IMR-90 (cell line): Measurements from ENCODE around the gene AMBRA1. TPM values are rescaled to one million over a fixed set of nuclear protein-coding genes. Genes with fewer than 3 reads are reported as not detected.

Experiments
- ATAC-seq: fragments of 200-7000 bp; cut with Tn5 transposase; 2 replicates; pipeline ENCODE4 v1.9.1; 2020; ENCODE audit warnings: low read depth, mild to moderate bottlenecking, moderate library complexity
- BruUV-seq: library from RNA; stranded (reverse); fragments of 400-500 nt; replicated peaks from 2 replicates; lab custom pipeline; 2021; lab: Mats Ljungman, UMichigan
- CTCF ChIA-PET: fragments of 300-600 bp; formaldehyde crosslinking; extraction: SDS; loops from one replicate; lab custom pipeline; 2021; ENCODE audit warnings: antibody characterized with exemption; lab: Yijun Ruan, JAX
- POLR2A ChIA-PET: fragments of 300-600 bp; sonication (Branson Sonifier 250); formaldehyde crosslinking; loops from one replicate; lab custom pipeline; 2022; ENCODE audit warnings: antibody characterized with exemption; ENCODE audit not compliant: unreplicated experiment; lab: Charles Lee
- DNase-seq: peaks from one replicate; pipeline ENCODE4 v3.0.0; 2013
- H2AFZ ChIP-seq: replicated peaks from 2 replicates; pipeline ENCODE3; 2013; ENCODE audit warnings: low read length, mild to moderate bottlenecking; ENCODE audit not compliant: poor library complexity
- H2AK5ac ChIP-seq: 2 replicates; pipeline ENCODE4 v1.6.1; 2013; ENCODE audit warnings: low read depth, low read length, inconsistent platforms
- H2AK9ac ChIP-seq: replicated peaks from 2 replicates; pipeline ENCODE3; 2013; ENCODE audit warnings: mild to moderate bottlenecking, low read depth, low read length, moderate library complexity; ENCODE audit not compliant: poor library complexity
- H2BK120ac ChIP-seq: 2 replicates; pipeline ENCODE4 v1.6.1; 2013; ENCODE audit warnings: low read depth, low read length, inconsistent platforms
- H2BK15ac ChIP-seq: 3 replicates; pipeline ENCODE4 v1.6.1; 2013; ENCODE audit warnings: low read depth, low read length, inconsistent platforms
- H2BK20ac ChIP-seq: 2 replicates; pipeline ENCODE4 v1.6.1; 2013; ENCODE audit warnings: low read depth, mild to moderate bottlenecking, inconsistent platforms, low read length, moderate library complexity
- H2BK5ac ChIP-seq: 2 replicates; pipeline ENCODE4 v1.6.1; 2013; ENCODE audit warnings: mild to moderate bottlenecking, low read depth, low read length, inconsistent platforms; ENCODE audit not compliant: poor library complexity, severe bottlenecking
- H3K14ac ChIP-seq: replicated peaks from 2 replicates; pipeline ENCODE4 v1.6.1; 2013; ENCODE audit warnings: low read depth, low read length, inconsistent platforms
- H3K18ac ChIP-seq: 2 replicates; pipeline ENCODE4 v1.6.1; 2013; ENCODE audit warnings: low read depth, low read length, control low read depth
- H3K23ac ChIP-seq: 2 replicates; pipeline ENCODE4 v1.6.1; 2013; ENCODE audit warnings: low read depth, low read length, inconsistent platforms
- H3K27ac ChIP-seq: 2 replicates; pipeline ENCODE4 v1.5.1; 2013; ENCODE audit warnings: mild to moderate bottlenecking, control low read depth, low read length; ENCODE audit not compliant: insufficient read depth
- H3K27me3 ChIP-seq: 2 replicates; pipeline ENCODE4 v1.6.1; 2013; ENCODE audit warnings: low read length; ENCODE audit not compliant: control insufficient read depth, insufficient read depth
- H3K36me3 ChIP-seq: 2 replicates; pipeline ENCODE4 v1.6.1; 2013; ENCODE audit warnings: low read length, mixed read lengths; ENCODE audit not compliant: control insufficient read depth, insufficient read depth
- H3K4ac ChIP-seq: 2 replicates; pipeline ENCODE4 v1.6.1; 2013; ENCODE audit warnings: low read depth, low read length, inconsistent platforms
- H3K4me1 ChIP-seq: 2 replicates; pipeline ENCODE4 v1.6.1; 2013; ENCODE audit warnings: low read length, mixed read lengths; ENCODE audit not compliant: control insufficient read depth, insufficient read depth
- H3K4me2 ChIP-seq: 2 replicates; pipeline ENCODE4 v1.6.1; 2013; ENCODE audit warnings: low read depth, mild to moderate bottlenecking, control low read depth, low read length, moderate library complexity
- H3K4me3 ChIP-seq: 2 replicates; pipeline ENCODE4 v1.5.1; 2013; ENCODE audit warnings: low read depth, mild to moderate bottlenecking, control low read depth, low read length, moderate library complexity; ENCODE audit not compliant: insufficient read depth
- H3K56ac ChIP-seq: 2 replicates; pipeline ENCODE4 v1.6.1; 2013; ENCODE audit warnings: low read length, inconsistent platforms; ENCODE audit not compliant: insufficient read depth; ENCODE audit errors: extremely low read depth
- H3K79me1 ChIP-seq, 2 experiments: 2 replicates each; pipeline ENCODE4 v1.6.1; 2013; ENCODE audit warnings: low read length in 2 of 2, inconsistent platforms in 1 of 2, low read depth in 1 of 2
- H3K9ac ChIP-seq: 2 replicates; pipeline ENCODE4 v1.6.1; 2013; ENCODE audit warnings: low read depth, low read length, control low read depth
- H3K9me1 ChIP-seq: 2 replicates; pipeline ENCODE4 v1.6.1; 2013; ENCODE audit warnings: low read length, inconsistent platforms; ENCODE audit not compliant: insufficient read depth
- H3K9me3 ChIP-seq: 2 replicates; pipeline ENCODE4 v1.6.1; 2013; ENCODE audit warnings: low read length; ENCODE audit not compliant: control insufficient read depth, insufficient read depth
- H4K20me1 ChIP-seq: 2 replicates; pipeline ENCODE4 v1.6.1; 2013; ENCODE audit warnings: low read length, inconsistent platforms; ENCODE audit not compliant: insufficient read depth
- H4K5ac ChIP-seq: 2 replicates; pipeline ENCODE4 v1.6.1; 2013; ENCODE audit warnings: mild to moderate bottlenecking, low read depth, low read length, control low read depth
- H4K8ac ChIP-seq, 2 experiments: 2 replicates each; pipeline ENCODE4 v1.6.1; 2013; ENCODE audit warnings: low read depth in 2 of 2, low read length in 2 of 2, control low read depth in 1 of 2, inconsistent platforms in 1 of 2
- H4K91ac ChIP-seq: 2 replicates; pipeline ENCODE4 v1.6.1; 2013; ENCODE audit warnings: low read depth, low read length, inconsistent platforms; ENCODE audit not compliant: insufficient read depth
- MXI1 ChIP-seq: IDR thresholded peaks from 2 replicates; pipeline ENCODE4 v1.6.1; 2012; ENCODE audit warnings: low read depth, mild to moderate bottlenecking, low read length, moderate library complexity, borderline replicate concordance
- NFE2L2 ChIP-seq: fragments of 150-350 bp; IDR thresholded peaks from 2 replicates; pipeline ENCODE4 v1.6.1; 2016; ENCODE audit warnings: low read depth, mild to moderate bottlenecking, low read length
- RFX5 ChIP-seq: IDR thresholded peaks from 2 replicates; pipeline ENCODE4 v1.8.0; 2012; ENCODE audit warnings: low read depth, mild to moderate bottlenecking, low read length, moderate library complexity
- WGBS, 2 experiments: methylation state at CpG; one replicate each; pipeline versions ENCODE4 v1.1.5 to v1.1.7; 2013; ENCODE audit warnings: missing lambda C conversion rate in 2 of 2; ENCODE audit not compliant: insufficient read length in 1 of 2; ENCODE audit errors: extremely low coverage in 2 of 2; 5-methylcytosine and 5-hydroxymethylcytosine counted together
- dilution Hi-C: fragments of 300-500 bp; cut with HindIII; formaldehyde crosslinking; loops from one replicate; pipeline ENCODE4 v1.14.3; 2018; ENCODE audit warnings: low sequenced_read_pairs; ENCODE audit not compliant: unreplicated experiment
- in situ Hi-C: fragments of 300-500 bp; cut with MboI; formaldehyde crosslinking; loops from 3 replicates; pipeline ENCODE4 v1.14.3; 2019; ENCODE audit warnings: low sequenced_read_pairs, inconsistent platforms, mixed read lengths
- intact Hi-C: fragments of 100-400 bp; cut with micrococcal nuclease; formaldehyde crosslinking; loops from 2 replicates; pipeline ENCODE4 v1.10.0; 2022
- polyA plus RNA-seq, 3 experiments: library from polyadenylated mRNA; depleted of rRNA; stranded (reverse); fragments of >200 nt; gene quantifications; 2 replicates each; pipeline ENCODE4 v1.2.3, GENCODE V29; 2012; ENCODE audit warnings: low replicate concordance in 1 of 3
- total RNA-seq: library from RNA; depleted of rRNA; stranded (reverse); fragments of >200 nt; gene quantifications from 2 replicates; pipeline ENCODE4 v1.2.3, GENCODE V29; 2012

The AMBRA1 gene
- total and polyA plus RNA-seq, 2 of the 4 experiments (the other 2 are of a cell fraction), result 9.4 to 18.3 TPM

GRCh38 chr11:46347637-46348311 lies 246.0 kb downstream of the AMBRA1 start:
- TF ChIP-seq MXI1 (0 out of 2 replicates have a peak, but pooled peaks have one; percentile 16), NFE2L2 (no peak), RFX5 (no peak)
- in situ Hi-C loops, result no loop called here
- Histone ChIP-seq H4K91ac (peak overlapping the region; percentile 41), H2BK20ac (no peak overlapping the region), H3K23ac (peak overlapping the region; percentile 96), H2AK9ac (peak overlapping the region; percentile 98), H3K9me3 (no peaks in the 10 kb centered on the region), H3K4me2 (peak overlapping the region; percentile 99), H3K36me3 (no peaks in the 10 kb centered on the region), H4K20me1 (peaks cover 29% of the 10 kb centered on the region), H3K14ac (peak overlapping the region; percentile 91), H4K8ac (peak overlapping the region; percentile 4 to 69; a peak in 1 of 4 replicates), H2AFZ (peak overlapping the region; percentile 88), H4K5ac (no peak overlapping the region; the same call in 1 of the 2 replicates), H2BK120ac (no peak overlapping the region; the same call in 1 of the 2 replicates), H2BK15ac (peak overlapping the region; percentile 20; the same call in 1 of the 3 replicates), H3K9me1 (peaks cover 7% of the 10 kb centered on the region), H3K79me1 (peaks cover 21 to 56% of the 10 kb centered on the region in 2 experiments), H3K27ac (peak overlapping the region; percentile 19; the same call in 1 of the 2 replicates), H2BK5ac (no peak overlapping the region), H3K4ac (peak overlapping the region; percentile 78), H3K18ac (no peak overlapping the region), H3K4me3 (peak overlapping the region; percentile 98), H3K56ac (peak overlapping the region; percentile 49; the same call in 1 of the 2 replicates), H3K27me3 (peaks cover 4% of the 10 kb centered on the region; the same call in 1 of the 2 replicates), H3K9ac (peak overlapping the region; percentile 81), H2AK5ac (peak overlapping the region; percentile 47), H3K4me1 (peaks cover 13% of the 10 kb centered on the region)
- ATAC-seq, result peak; percentile 2
- 9% methylated on average over 39 of the region's 63 CpGs; no CpG with 5 or more reads in 1 of the 2 experiments for WGBS, 2 experiments
- ChIA-PET POLR2A (no interaction called here), CTCF (interaction anchor here (0.6 to 1.0 kb wide), 5 partner anchors 13 to 352 kb away, joined by 3 to 6 read pairs (median 6); no protein-coding TSS in a partner anchor)
- intact Hi-C loops, result loop anchor here (1.0 kb wide), 1 partner anchor 33 kb away; no protein-coding TSS in a partner anchor
- no TSS peak for BruUV-seq
- no peak for DNase-seq
- dilution Hi-C loops, result no loop called here
